CD8-positive, alpha-beta memory T cell (primary cell): ENCODE measurements around the gene VEGFD. TPM values are rescaled to one million over a fixed set of nuclear protein-coding genes. Genes with fewer than 3 reads are reported as not detected.

ENCODE experiments used
- CTCF ChIA-PET: fragments of 350-600 bp; sonication (Branson Sonifier 250); formaldehyde crosslinking; loops from one replicate; lab custom pipeline; 2021; ENCODE audit warnings: antibody characterized with exemption; lab: Charles Lee
- POLR2A ChIA-PET: fragments of 350-600 bp; sonication (Branson Sonifier 250); formaldehyde crosslinking; loops from one replicate; lab custom pipeline; 2021; ENCODE audit warnings: antibody characterized with exemption; lab: Charles Lee
- DNase-seq, 5 donors: peaks; one replicate each; pipeline versions ENCODE4 v3.0.0 to v3.0.0-alpha.2; 2020 to 2022; ENCODE audit warnings: mixed read lengths in 1 of 5
- H3K27ac ChIP-seq: one replicate; pipeline ENCODE4 v1.7.0; 2013; ENCODE audit warnings: low read depth, mild to moderate bottlenecking, low read length, moderate library complexity
- H3K27me3 ChIP-seq: 2 replicates; pipeline ENCODE4 v1.7.0; 2013; ENCODE audit warnings: low read length, mild to moderate bottlenecking; ENCODE audit not compliant: insufficient read depth, poor library complexity, severe bottlenecking
- H3K36me3 ChIP-seq: 2 replicates; pipeline ENCODE4 v1.7.0; 2013; ENCODE audit warnings: mild to moderate bottlenecking, low read length, moderate library complexity; ENCODE audit not compliant: insufficient read depth
- H3K4me1 ChIP-seq: 2 replicates; pipeline ENCODE4 v1.7.0; 2013; ENCODE audit warnings: mild to moderate bottlenecking, low read length, moderate library complexity; ENCODE audit not compliant: insufficient read depth
- H3K4me3 ChIP-seq: 2 replicates; pipeline ENCODE4 v1.7.0; 2013; ENCODE audit warnings: mild to moderate bottlenecking, low read length
- H3K9me3 ChIP-seq: 2 replicates; pipeline ENCODE4 v1.7.0; 2013; ENCODE audit warnings: mild to moderate bottlenecking, low read length
- H3K27ac Mint-ChIP-seq, 8 donors: one replicate each; pipeline ENCODE4 v1.8.0; 2020 to 2021; ENCODE audit warnings: mixed read lengths in 8 of 8, mild to moderate bottlenecking in 6 of 8, inconsistent platforms in 3 of 8, moderate library complexity in 3 of 8
- H3K27me3 Mint-ChIP-seq, 2 donors: one replicate each; pipeline ENCODE4 v1.8.0; 2020 to 2021; ENCODE audit warnings: mixed read lengths in 2 of 2, mild to moderate bottlenecking in 1 of 2, moderate library complexity in 1 of 2
- H3K36me3 Mint-ChIP-seq, 3 donors: one replicate each; pipeline ENCODE4 v1.8.0; 2020 to 2021; ENCODE audit warnings: mixed read lengths in 3 of 3, inconsistent platforms in 1 of 3, mild to moderate bottlenecking in 1 of 3
- H3K4me1 Mint-ChIP-seq, 3 donors: one replicate each; pipeline ENCODE4 v1.8.0; 2020 to 2021; ENCODE audit warnings: mixed read lengths in 3 of 3, inconsistent platforms in 1 of 3, mild to moderate bottlenecking in 1 of 3
- H3K4me3 Mint-ChIP-seq, 7 donors: one replicate each; pipeline ENCODE4 v1.8.0; 2020 to 2021; ENCODE audit warnings: mixed read lengths in 7 of 7, mild to moderate bottlenecking in 6 of 7, moderate library complexity in 4 of 7, inconsistent platforms in 2 of 7
- H3K9me3 Mint-ChIP-seq, 5 donors: one replicate each; pipeline ENCODE4 v1.8.0; 2020 to 2022; ENCODE audit warnings: mixed read lengths in 5 of 5, mild to moderate bottlenecking in 3 of 5, moderate library complexity in 2 of 5, inconsistent platforms in 1 of 5
- polyA plus RNA-seq: library from polyadenylated mRNA; unstranded; fragments of 300-500 nt; fragmentation: Illumina TruSeq; gene quantifications from one replicate; pipeline ENCODE4 v1.2.3, GENCODE V29; 2021
- total RNA-seq, 2 experiments: library from RNA; stranded (reverse); gene quantifications; one replicate each; pipeline ENCODE4 v1.2.3, GENCODE V29; 2021

VEGFD gene
- total and polyA plus RNA-seq, 3 experiments from 2014 or later, result not detected

DNA sequence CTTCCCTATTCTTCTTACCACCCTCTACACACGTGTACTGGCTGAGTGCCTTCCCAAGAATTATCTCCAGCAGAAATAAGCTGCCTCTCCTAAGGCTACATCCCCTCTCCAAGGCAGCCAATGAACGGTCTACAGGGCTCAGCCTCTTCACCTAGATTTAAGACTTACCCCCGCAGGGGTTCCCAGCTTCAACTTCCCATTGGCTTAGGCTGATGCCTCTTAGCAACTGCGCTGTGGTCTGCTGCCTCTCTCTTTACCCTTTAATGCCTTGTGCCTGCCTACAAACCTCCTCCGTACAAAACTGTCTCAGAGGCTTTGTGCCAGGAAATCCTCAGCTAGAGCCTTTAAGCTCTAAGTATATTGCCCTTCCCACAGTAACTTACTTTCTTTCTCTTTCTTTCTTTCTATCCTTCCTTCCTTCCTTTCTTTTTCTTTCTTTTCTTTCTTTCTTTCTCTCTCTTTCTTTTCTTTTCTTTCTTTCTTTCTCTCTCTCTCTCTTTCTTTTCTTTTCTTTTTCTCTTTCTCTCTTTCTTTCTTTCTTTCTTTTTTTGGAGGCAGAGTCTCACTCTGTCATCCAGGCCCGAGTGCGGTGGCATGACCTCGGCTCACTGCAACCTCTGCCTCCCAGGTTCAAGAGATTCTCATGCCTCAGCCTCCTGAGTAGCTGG lies 33.8 kb downstream of the VEGFD start:
- H3K27me3 Mint-ChIP-seq, result peaks cover 2 to 3% of the 10 kb centered on the region in 2 donors
- Histone ChIP-seq H3K9me3 (no peaks in the 10 kb centered on the region), H3K36me3 (no peaks in the 10 kb centered on the region), H3K27ac (no peak overlapping the region), H3K4me3 (no peak overlapping the region), H3K27me3 (no peaks in the 10 kb centered on the region), H3K4me1 (no peaks in the 10 kb centered on the region)
- H3K9me3 Mint-ChIP-seq, result no peaks in the 10 kb centered on the region
- CTCF ChIA-PET, result no interaction called here
- no peak overlapping the region for H3K27ac Mint-ChIP-seq
- POLR2A ChIA-PET, result interaction anchor here (0.6 kb wide), 1 partner anchor 16 kb away, joined by 7 read pairs; no protein-coding TSS in a partner anchor
- DNase-seq, result no peak
- H3K4me3 Mint-ChIP-seq, result peak overlapping the region in 1 of 7 donors; percentile 45
- H3K36me3 Mint-ChIP-seq, result no peaks in the 10 kb centered on the region
- no peaks in the 10 kb centered on the region for H3K4me1 Mint-ChIP-seq

- H3K9me3 ChIP-seq, result no peaks in the 10 kb centered on the region
- no peak overlapping the region for H3K4me3 Mint-ChIP-seq
- ChIA-PET CTCF (interaction anchor here (0.8 to 0.9 kb wide), 2 partner anchors 119 to 1347 kb away, joined by 3 to 4 read pairs; no protein-coding TSS in a partner anchor), POLR2A (no interaction called here)
- H3K27ac Mint-ChIP-seq, result no peak overlapping the region
- DNase-seq, result peak in 2 of 5 donors; percentile 2 to 3
- H3K4me3 ChIP-seq, result no peak overlapping the region
- no peaks in the 10 kb centered on the region for H3K36me3 Mint-ChIP-seq
- peaks cover 5 to 7% of the 10 kb centered on the region in 2 donors for H3K27me3 Mint-ChIP-seq
- H3K36me3 ChIP-seq, result no peaks in the 10 kb centered on the region
- no peaks in the 10 kb centered on the region for H3K27me3 ChIP-seq
- no peaks in the 10 kb centered on the region for H3K4me1 ChIP-seq
- H3K27ac ChIP-seq, result no peak overlapping the region
- no peaks in the 10 kb centered on the region for H3K9me3 Mint-ChIP-seq
- no peaks in the 10 kb centered on the region for H3K4me1 Mint-ChIP-seq
Measured at GRCh38 chrX:15349046-15349445, 35.2 kb downstream of the VEGFD start.

DNA sequence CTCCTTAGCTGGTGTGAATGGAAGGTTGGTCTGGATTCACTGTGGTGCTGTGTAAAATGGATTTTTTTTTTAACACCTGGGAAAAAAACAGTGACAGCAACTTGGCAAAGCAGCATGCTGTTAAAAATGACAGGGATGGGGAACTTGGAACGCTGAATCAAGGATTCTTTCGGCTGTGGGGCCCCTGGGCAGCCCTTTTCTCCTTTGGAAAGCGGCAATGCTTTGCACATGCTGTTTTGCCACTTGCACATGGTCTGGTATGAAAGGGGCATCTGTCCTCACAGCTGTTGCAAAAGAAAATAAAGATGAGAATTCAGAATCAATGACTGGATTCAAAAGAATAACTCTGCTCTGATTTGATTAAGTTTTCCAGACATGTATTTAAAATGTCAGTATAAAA lies 38.2 kb downstream of the VEGFD start:
- no peaks in the 10 kb centered on the region for H3K36me3 Mint-ChIP-seq
- H3K9me3 Mint-ChIP-seq, result no peaks in the 10 kb centered on the region
- Histone ChIP-seq H3K4me1 (no peaks in the 10 kb centered on the region), H3K4me3 (no peak overlapping the region), H3K27me3 (no peaks in the 10 kb centered on the region), H3K27ac (no peak overlapping the region), H3K9me3 (no peaks in the 10 kb centered on the region), H3K36me3 (no peaks in the 10 kb centered on the region)
- DNase-seq, result no peak
- H3K4me3 Mint-ChIP-seq, result no peak overlapping the region
- no peak overlapping the region for H3K27ac Mint-ChIP-seq
- POLR2A ChIA-PET, result no interaction called here
- peaks cover 7 to 27% of the 10 kb centered on the region in 2 donors for H3K27me3 Mint-ChIP-seq
- CTCF ChIA-PET, result no interaction called here
- no peaks in the 10 kb centered on the region for H3K4me1 Mint-ChIP-seq

DNA sequence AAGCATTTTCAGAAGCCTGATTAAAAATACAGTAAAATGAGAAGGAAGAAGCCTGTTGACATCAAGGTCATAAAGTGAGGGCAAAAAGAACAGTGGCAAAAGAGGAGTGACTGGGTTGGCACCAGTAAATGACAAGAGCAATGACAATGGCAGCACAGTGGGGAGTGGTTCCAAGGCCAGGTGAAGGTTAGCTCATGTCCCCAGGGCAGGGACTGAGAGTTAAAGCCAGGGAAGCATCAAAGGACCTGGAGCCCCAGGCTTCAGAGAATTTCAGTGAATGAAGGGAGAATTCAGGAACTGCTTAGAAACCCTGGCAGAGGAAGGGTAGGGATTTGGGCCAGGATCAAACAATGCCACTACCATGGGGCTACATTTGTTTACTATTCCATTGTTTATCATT lies 40.1 kb downstream of the VEGFD start:
- POLR2A ChIA-PET, result no interaction called here

DNA sequence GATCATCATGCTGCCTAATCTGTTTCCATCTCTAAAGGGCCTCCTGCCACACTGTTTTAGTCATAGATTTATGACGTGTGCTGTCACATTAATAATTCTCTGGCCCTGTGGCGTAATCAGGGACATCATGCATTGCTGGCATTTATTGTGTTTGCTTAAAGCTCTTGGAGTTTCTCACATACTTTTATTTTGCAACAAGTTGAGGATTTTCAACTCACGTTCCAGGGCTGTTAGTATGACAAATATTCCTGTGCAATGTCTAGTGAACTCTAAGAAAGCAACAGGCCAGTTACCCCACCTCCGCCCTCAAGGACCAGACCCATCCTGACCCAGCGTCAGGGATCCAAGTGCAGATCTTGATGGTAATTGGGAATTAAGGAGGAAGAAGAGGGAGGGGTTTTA lies 41.1 kb downstream of the VEGFD start:
- Histone ChIP-seq H3K9me3 (no peaks in the 10 kb centered on the region), H3K27me3 (no peaks in the 10 kb centered on the region), H3K4me1 (no peaks in the 10 kb centered on the region), H3K36me3 (no peaks in the 10 kb centered on the region), H3K4me3 (no peak overlapping the region), H3K27ac (no peak overlapping the region)
- Mint-ChIP-seq H3K9me3 (no peaks in the 10 kb centered on the region), H3K4me3 (no peak overlapping the region), H3K4me1 (no peaks in the 10 kb centered on the region), H3K27me3 (peaks cover 11 to 36% of the 10 kb centered on the region in 2 donors), H3K36me3 (no peaks in the 10 kb centered on the region), H3K27ac (no peak overlapping the region)
- POLR2A ChIA-PET, result no interaction called here
- CTCF ChIA-PET, result interaction anchor here (1.2 kb wide), 1 partner anchor 13 kb away, joined by 3 read pairs; no protein-coding TSS in a partner anchor
- no peak for DNase-seq

More for the DNA sequence above, 40.1 kb downstream of the VEGFD start:
- Histone ChIP-seq H3K27ac (no peak overlapping the region), H3K27me3 (no peaks in the 10 kb centered on the region), H3K9me3 (no peaks in the 10 kb centered on the region), H3K4me1 (no peaks in the 10 kb centered on the region), H3K4me3 (no peak overlapping the region), H3K36me3 (no peaks in the 10 kb centered on the region)
- no peak overlapping the region for H3K27ac Mint-ChIP-seq
- H3K4me1 Mint-ChIP-seq, result no peaks in the 10 kb centered on the region
- H3K27me3 Mint-ChIP-seq, result peaks cover 11 to 34% of the 10 kb centered on the region in 2 donors
- CTCF ChIA-PET, result no interaction called here
- DNase-seq, result no peak
- H3K4me3 Mint-ChIP-seq, result no peak overlapping the region
- no peaks in the 10 kb centered on the region for H3K9me3 Mint-ChIP-seq
- no peaks in the 10 kb centered on the region for H3K36me3 Mint-ChIP-seq

- no peaks in the 10 kb centered on the region for H3K36me3 ChIP-seq
- Mint-ChIP-seq H3K9me3 (no peaks in the 10 kb centered on the region), H3K36me3 (no peaks in the 10 kb centered on the region), H3K27ac (no peak overlapping the region), H3K4me1 (peaks cover 0 to 9% (median 5%) of the 10 kb centered on the region in 3 donors), H3K4me3 (no peak overlapping the region), H3K27me3 (peaks cover 15 to 45% of the 10 kb centered on the region in 2 donors)
- no peak overlapping the region for H3K4me3 ChIP-seq
- DNase-seq, result no peak
- no peak overlapping the region for H3K27ac ChIP-seq
- H3K27me3 ChIP-seq, result no peaks in the 10 kb centered on the region
- CTCF ChIA-PET, result no interaction called here
- no peaks in the 10 kb centered on the region for H3K4me1 ChIP-seq
- no peaks in the 10 kb centered on the region for H3K9me3 ChIP-seq
- POLR2A ChIA-PET, result no interaction called here
Measured at GRCh38 chrX:15340867-15341266, 43.3 kb downstream of the VEGFD start.

- Histone ChIP-seq H3K27ac (peak overlapping the region; percentile 55), H3K4me1 (peaks cover 14% of the 10 kb centered on the region), H3K36me3 (no peaks in the 10 kb centered on the region), H3K4me3 (peak overlapping the region; percentile 36), H3K9me3 (no peaks in the 10 kb centered on the region), H3K27me3 (no peaks in the 10 kb centered on the region)
- Mint-ChIP-seq H3K9me3 (no peaks in the 10 kb centered on the region), H3K27ac (peak overlapping the region; percentile 75 to 99 (median 96)), H3K4me3 (peak overlapping the region; percentile 89 to 95 (median 91)), H3K4me1 (peaks cover 10 to 25% (median 15%) of the 10 kb centered on the region in 3 donors), H3K27me3 (peaks cover 11 to 20% of the 10 kb centered on the region in 2 donors), H3K36me3 (peaks cover 0 to 32% (median 0%) of the 10 kb centered on the region in 3 donors)
- ChIA-PET CTCF (no interaction called here), POLR2A (no interaction called here)
- DNase-seq, result peak; percentile 5 to 71 (median 59)
Measured at GRCh38 chrX:15336023-15336413, 48.2 kb downstream of the VEGFD start.

GRCh38 chrX:15335135-15336022 lies 48.8 kb downstream of the VEGFD start, which contains the start of gene PIGA:
TSS of gene PIGA (minus strand) at chrX:15335523. CDS start at chrX:15331930, 3,593 bp downstream.
- DNase-seq, result peak; percentile 83 to 96 (median 89)

More at GRCh38 chrX:15335135-15336022, 48.8 kb downstream of the VEGFD start, which contains the start of gene PIGA:
- ChIA-PET POLR2A (no interaction called here), CTCF (no interaction called here)
- no peaks in the 10 kb centered on the region for H3K9me3 Mint-ChIP-seq
- Histone ChIP-seq H3K4me1 (peaks cover 14% of the 10 kb centered on the region), H3K36me3 (no peaks in the 10 kb centered on the region), H3K9me3 (no peaks in the 10 kb centered on the region), H3K27ac (peak within 1 kb of the TSS; percentile 92), H3K27me3 (no peaks in the 10 kb centered on the region), H3K4me3 (peak within 1 kb of the TSS; percentile 85)
- peaks cover 11 to 14% of the 10 kb centered on the region in 2 donors for H3K27me3 Mint-ChIP-seq
- peaks cover 0 to 35% (median 0%) of the 10 kb centered on the region in 3 donors for H3K36me3 Mint-ChIP-seq
- peak within 1 kb of the TSS; percentile 89 to 95 (median 91) for H3K4me3 Mint-ChIP-seq
- peak within 1 kb of the TSS; percentile 93 to 99 (median 96) for H3K27ac Mint-ChIP-seq
- H3K4me1 Mint-ChIP-seq, result peaks cover 10 to 25% (median 15%) of the 10 kb centered on the region in 3 donors
